NCI-H510A (cell line): ENCODE results near the gene SUPT20HL1.
"Not testable (repeated sequence)": the region's sequence is repeated elsewhere in the genome, so short reads cannot be mapped to it uniquely, and the experiment has no call there.

ENCODE experiments used
- DNase-seq: peaks from one replicate; lab custom pipeline; 2025; lab: John Stamatoyannopoulos, UW

Gene SUPT20HL1

DNA sequence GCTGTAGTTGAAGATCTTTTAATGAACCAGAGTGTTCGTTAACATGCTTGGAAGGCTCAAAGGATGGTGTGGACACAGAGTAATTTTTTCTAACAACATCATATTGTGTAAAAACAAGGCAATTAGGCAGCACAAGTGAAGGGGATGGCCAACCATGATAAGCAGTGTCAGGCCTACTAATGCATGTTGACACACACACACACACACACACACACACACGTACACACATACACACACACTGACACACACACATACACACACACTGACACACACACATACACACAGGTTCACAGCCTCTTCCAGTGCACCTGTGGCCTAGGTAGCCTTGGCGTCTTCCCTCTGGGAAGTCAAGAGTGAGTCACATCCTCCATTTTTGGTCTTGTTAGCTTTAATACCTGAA lies at the start of gene SUPT20HL1:
Gene SUPT20HL1, plus strand, starts transcription at position 368 of the 400 bp plus-strand sequence. CDS start 2,122 bp downstream, outside the sequence.
- no peak for DNase-seq

DNA sequence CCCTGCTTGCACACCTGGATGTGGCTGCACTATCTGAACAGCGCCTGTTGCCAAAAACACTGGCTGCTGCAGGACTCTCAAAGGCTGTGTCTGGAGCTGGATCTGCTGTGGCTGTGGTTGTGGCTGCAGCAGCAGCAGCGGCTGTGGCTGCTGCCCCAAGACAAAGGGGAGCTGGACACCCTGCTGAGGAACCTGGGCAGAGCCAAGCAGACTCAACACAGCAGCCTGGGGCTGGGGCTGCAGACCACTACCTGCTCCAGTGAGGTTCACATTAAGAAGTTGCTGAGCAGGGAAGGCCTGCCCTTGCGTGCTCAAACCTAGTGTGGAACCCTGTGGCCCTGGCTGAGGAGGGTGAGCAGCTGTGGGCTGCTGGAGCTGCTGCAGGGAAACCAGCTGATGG lies 49.5 kb upstream of the SUPT20HL1 start:
- DNase-seq = not testable (repeated sequence)

DNA sequence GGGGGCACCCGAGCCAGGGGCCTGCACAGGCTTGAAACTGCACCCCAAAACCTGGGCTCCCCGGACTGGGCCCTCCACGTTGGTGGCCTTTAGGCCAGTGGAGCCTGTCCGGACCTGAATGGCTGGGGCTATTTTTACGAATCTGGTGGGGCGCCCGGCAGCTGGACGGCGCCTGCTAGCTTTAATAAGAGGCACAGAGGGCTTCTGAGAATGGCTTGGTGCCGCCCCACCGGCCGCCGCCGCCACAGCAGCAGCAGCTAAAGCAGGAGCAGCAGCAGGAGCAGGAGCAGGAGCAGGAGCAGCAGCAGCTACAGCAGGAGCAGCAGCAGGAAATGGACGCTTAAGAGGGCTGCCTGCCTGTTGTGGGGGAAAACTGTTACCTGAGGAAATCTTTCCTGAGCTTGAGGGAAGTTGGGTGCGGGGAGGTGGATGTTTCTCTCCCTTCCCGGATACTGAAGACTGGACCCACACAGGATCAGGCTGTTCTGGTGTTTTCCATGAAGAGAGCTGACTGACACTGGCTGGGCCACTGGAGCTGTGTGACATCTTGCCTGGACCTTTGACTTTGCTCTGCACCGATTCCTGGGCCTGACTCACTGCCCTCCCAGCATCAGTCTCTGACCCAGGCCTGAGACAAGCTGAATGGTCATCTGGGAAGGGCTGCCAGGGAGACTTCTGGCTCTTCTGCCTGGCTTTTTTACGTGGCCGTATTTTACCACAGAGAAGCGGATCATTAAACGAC lies 48.8 kb upstream of the SUPT20HL1 start:
- not testable (repeated sequence) for DNase-seq

DNA sequence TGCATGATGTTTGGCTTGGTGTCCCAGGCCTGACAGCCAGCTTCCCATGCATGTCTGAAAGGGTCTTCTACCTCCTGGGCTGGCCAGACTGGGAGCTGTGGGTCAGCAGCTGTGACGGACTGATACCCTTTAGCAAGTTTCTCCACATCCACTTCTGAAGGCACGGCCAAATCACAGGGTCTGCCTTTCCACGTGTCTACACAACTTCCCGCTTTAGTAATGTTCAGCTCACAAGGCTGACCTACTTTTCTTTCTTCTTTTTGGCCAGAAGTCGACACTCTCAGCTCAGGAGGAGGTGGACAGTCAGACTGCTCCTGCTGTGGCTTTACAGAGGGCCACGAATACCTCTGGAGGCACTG lies 48.2 kb upstream of the SUPT20HL1 start:
- DNase-seq = not testable (repeated sequence)

DNA sequence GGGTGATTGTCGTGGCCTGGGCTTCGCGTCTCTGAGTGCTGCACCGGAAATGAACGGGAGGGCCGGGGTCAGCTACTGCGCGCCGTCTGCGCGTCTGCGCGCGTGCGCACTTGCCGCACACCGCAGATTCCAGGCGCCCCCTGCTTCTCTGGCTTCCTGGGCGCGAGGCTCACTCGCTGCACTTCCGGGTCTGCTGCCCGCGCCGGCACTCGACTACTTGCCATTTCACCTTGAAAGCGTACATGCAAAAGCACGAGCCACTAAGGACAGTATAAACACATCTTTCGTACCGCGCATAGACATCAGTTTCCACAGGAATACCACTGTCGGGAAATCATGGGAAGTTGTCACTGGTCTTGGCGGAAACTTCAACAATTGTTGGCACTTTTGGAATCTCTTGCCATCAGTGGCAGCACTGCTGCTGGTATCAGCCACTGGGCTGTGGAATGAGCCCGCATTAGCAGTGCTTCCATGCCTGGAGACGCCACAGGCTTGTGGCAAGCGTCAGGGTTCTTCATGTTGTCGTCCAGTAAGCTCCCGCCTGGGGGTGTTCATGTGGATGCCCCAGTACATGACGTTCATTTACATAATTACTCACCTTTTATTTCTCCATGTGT lies 46.3 kb upstream of the SUPT20HL1 start, which contains the start of gene SUPT20HL2:
Gene SUPT20HL2, minus strand, starts transcription at position 51 of the 617 bp plus-strand sequence. CDS start 754 bp downstream, outside the sequence.
- DNase-seq = no peak

DNA sequence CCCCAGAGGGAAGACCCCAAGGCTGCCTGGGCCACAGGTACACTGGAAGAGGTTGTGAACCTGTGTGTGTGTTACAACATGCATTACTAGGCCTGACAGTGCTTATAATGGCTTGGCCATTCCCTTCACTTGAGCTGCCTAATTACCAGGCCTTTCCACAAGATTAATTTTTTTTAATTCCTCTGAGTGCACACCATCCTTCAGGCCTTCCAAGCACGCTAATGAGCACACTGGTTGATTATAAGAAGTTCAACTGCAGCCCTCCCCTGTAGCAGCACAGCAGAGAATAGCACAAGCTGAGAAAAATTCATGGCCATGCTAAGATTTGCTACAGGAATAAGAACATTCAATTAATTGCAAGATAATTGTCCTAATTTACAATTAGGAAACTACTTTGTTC lies 44.3 kb upstream of the SUPT20HL1 start:
- no peak for DNase-seq

DNA sequence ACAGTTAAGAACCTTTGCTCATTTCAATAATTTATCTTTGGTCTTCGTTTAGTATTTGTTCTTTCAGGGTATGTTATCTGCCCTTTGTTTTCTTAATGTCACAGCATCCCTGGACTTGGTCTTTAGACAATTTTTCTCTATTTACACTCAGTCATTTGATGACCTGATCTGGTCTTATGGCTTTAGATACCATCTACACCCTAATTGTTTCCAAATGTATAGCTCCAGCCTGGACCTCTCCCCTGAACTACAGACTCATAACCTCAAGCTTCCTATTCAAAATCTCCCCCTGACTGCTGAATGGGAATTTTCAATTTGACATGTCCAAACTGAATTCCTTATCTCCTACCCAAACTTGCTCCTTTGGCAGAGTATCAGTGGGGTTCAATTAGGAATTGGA lies 42.9 kb upstream of the SUPT20HL1 start:
- DNase-seq = no peak

DNA sequence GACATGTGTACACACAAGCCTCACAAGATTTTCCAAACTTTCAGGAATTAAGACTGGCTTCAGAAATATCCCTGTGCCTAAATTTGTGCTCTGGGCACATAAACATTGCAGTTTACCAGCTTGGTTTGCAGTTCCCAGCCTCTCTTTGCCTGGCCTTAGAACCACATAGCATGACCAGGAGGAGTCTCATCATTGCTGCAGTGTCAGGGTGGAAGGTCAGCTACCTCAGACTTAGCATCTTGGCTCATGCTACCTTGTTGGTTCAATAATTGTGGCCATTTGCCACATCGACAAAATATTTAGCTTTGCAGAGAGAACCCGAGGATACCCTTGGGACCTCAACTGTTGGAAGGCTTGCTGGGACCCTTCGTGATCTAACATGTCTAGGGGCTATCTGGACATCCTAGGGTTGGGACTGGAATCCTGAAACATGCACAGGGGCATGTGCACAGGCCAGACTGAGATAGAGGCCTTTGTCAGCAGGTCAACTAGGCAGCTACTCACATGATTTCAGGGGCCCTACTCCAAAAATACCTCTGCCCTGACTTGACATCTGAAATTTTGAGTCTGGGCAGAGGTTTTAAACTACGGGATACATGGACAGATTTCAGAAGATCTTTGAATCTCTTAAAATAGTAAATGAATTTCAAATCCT lies 38.6 kb upstream of the SUPT20HL1 start:
- DNase-seq = no peak

DNA sequence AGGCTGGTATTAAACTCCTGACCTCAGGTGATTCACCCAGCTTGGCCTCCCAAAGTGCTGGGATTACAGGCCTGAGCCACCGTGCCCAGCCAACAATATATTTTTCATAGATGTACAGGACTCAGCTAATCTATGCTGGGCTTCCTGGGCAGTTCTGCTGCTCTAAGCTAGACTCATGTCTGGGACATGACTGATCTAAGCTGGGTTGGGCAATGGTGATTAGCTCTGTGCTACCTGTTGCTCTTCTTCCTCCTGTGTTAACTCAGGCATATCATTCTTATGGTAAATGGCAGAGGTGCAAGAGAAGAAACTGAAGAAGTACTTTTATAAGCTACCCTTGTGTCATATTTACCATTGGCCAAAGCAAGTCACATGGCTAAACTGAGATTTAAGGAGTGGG lies 35.2 kb upstream of the SUPT20HL1 start:
- no peak for DNase-seq

DNA sequence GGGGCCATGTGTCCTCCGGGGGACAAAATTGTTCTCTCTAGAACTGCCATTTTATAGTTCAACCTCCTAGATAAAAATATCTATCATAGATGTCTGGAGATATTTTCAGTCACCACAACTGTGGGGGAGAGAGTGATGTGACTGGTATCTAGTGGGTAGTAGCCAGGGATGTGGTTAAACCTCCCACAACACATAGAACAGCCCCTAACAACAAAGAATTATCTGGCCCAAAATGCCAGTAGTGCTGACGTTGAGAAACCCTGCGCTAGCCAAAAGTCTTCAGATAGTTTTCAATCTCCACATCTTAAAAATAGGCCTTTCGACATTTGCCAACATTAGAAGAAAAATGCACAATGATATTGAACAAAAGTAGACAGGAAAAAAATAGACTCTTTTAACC lies 27.6 kb upstream of the SUPT20HL1 start:
- DNase-seq = no peak

DNA sequence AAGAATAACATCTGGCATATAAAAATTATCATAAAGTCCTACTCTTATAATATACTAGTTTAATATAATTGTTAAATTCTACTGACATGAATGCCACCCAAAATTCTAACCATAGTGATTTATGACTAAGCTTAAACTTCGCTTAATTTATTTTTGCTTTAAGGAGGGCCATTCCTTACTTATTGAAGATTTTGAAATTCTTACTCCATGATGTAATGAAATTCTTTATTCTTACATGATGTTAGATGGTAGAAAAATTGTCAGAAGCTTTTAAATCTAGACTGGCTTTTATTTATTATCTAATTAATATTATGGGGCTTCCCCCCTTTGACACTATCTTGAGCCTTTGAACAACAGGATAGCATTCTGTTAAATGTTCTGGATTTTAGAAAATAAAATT lies 27.1 kb upstream of the SUPT20HL1 start:
- DNase-seq = no peak

DNA sequence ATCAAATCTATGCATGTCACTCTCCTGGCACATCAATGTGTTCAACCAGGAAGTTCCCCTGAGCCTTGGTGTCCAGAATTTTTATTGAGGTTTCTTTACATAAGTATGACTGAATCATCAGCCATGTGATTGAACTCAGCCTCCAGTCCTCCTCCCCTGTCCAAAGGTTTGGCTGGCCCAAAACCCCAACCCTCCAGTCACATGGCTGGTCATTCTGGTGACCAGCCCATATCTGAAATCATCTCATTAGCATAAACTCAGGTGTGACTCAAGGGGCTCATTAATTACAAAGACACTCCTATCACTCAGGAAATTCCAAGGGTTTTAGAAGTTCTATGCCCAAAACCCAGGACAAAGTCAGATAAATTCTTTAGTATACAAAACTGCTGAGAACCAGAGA lies 26.0 kb upstream of the SUPT20HL1 start:
- DNase-seq = no peak

DNA sequence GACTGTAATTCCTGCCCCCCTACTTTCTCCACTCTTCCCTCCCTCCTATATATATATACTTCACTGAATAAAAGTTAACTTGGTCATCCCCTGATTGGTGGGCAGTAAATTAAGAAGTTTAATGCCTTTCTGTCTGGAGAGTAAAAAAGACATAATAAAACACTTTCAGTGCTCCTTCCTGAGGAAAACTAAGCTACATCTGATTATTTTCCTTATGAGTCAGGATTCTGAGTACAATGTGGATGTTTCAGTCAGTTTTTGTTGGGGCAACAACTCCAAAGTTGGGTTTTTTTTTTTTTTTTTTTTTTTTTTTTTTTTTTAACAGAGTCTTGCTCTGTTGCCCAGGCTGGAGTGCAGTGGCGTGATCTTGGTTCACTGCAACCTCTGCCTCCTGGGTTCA lies 24.6 kb upstream of the SUPT20HL1 start:
- DNase-seq = no peak

DNA sequence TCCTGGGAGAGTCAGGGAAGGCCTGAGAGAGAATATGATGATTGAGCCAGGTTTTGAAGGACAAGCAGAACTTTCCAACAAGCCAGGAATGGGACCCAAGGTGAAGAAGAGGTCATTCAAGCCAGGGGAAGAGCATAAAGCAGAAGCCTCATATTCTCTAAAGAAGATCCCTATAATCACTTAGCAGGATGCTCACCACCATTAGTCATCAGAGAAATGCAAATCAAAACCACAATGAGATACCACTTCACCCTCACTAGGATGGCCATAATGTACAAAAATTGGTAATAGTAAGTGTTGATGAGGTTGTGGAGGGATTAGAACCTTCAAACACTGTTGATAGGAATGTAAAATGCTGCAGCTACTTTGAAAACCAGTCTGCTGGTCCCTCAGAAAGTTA lies 20.5 kb upstream of the SUPT20HL1 start:
- no peak for DNase-seq

DNA sequence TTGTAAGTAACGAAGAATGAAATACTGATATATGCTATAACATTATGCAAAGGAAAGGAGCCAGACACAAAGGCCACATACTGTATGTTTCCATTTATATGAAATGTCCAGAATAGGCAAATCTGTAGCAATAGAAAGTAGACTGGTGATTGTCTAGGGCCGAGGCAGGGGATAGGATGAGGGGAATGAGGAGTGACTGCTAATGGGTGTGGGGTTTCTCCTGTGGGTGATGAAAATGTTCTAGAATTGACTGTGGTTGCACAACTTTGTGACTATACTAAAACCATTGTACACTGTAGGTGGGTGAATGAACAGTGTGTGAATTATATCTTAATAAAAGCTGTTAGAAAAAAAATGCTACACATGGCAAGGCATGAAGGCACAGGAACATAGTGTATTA lies 19.9 kb upstream of the SUPT20HL1 start:
- no peak for DNase-seq

DNA sequence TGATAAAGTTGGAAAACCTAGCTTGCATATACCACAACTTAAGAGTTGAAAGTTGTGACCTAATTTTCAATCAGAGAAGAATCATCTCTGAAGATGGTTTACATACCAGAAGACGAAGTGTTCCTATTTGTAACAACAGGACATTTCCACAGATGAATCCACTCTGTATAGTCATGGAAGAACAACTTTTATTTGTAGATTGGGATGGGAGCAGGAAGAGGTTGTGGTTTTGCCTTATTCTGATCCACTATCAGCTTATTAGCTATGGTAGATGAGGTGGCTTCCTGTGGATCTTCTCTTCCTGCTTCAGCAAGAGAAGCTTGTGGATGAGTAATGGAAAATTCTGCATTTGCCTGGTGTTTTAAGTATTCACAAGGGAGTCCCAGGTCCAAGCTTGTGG lies 18.6 kb upstream of the SUPT20HL1 start:
- DNase-seq = no peak

DNA sequence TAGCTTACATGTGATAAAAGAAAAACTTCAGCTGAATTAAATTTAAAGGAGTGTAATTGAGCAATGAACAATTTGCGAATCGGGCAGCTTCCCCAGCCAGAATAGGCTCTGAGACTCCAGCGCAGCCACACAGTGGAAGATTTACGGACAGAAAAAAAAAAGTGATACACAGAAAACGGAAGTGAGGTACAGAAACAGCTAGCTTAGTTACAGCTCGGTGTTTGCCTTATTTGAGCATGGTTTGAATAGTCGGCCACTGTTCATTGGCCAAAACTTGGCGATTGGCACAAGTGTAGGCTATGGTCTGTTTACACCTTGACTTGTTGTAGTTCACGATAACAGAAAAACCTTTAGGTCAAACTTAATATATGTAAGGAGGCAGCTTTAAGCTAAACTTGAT lies 16.7 kb upstream of the SUPT20HL1 start:
- DNase-seq = no peak

DNA sequence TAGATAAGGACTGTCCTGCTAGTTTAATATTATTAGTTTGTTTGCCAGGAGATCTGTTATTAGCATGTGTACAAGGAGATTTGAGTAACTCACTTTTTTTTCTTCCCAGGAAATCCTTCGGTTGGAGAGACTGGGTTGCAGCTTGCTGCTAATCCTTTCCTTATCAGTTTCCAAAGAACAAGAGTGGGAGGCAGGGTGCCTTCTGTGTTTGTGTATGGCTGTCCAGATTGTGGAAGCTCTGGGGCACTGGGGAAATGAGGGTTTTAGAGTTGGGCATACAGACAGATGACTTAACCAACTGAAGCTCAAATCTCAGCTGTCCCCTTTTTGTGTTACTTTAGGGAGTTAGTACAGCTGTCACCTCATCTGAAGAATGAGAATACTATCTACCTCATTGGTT lies 12.6 kb upstream of the SUPT20HL1 start:
- no peak for DNase-seq

DNA sequence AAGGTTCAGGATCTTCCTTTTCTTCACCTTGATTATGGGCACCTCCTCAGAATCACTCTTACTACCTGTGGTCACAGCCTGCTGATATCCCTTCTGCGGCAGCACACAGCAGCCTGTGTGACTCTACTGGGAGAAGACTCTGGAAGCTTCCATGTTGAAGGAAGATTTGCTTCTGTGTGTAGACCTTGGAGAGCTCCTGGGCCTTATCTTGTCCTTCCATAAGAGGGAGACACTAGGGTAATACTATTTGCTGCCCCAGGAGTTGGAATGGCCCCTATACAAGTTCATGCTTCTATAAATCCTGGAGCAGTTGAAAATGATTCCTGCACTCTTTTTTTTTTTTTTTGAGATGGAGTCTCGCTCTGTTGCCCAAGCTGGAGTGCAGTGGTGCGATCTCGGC lies 10.2 kb upstream of the SUPT20HL1 start:
- no peak for DNase-seq

DNA sequence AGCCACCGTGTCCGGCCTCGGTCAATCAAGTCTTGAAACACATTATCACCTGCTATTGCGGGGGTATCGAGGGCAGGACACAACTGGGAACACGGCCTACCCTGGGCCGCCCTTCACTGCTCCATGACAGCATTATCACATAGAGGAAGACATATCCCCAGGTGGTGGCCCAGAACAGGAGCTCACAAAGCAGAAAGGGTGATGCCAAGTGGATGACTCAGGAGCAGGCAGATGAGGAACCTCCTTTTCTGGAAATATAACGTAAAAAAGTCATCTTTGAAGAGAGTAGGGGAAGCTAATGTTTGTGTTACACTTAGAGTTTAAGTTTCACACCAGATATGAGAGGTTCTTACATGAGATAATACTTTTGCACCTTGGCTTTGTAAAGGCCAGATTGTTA lies 5.3 kb upstream of the SUPT20HL1 start:
- DNase-seq = no peak

DNA sequence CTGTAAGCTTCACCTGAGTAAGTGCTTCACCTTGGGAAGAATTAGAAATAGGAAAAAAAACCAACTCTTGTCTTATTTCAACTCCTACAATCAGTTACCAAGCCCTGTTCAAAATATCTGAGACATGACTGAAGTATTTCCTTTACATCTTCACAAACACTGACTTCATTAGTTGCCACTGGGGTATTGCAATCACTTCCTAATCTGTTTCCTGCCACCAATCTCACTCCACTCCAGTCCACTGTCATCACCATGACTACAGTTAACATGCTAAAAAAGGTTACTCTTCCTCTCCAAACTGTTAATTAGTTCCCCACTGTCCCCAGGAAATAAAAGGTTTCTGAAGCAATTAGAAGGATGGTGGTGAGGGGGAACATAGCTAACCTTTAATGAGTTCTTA lies 3.3 kb upstream of the SUPT20HL1 start:
- no peak for DNase-seq

DNA sequence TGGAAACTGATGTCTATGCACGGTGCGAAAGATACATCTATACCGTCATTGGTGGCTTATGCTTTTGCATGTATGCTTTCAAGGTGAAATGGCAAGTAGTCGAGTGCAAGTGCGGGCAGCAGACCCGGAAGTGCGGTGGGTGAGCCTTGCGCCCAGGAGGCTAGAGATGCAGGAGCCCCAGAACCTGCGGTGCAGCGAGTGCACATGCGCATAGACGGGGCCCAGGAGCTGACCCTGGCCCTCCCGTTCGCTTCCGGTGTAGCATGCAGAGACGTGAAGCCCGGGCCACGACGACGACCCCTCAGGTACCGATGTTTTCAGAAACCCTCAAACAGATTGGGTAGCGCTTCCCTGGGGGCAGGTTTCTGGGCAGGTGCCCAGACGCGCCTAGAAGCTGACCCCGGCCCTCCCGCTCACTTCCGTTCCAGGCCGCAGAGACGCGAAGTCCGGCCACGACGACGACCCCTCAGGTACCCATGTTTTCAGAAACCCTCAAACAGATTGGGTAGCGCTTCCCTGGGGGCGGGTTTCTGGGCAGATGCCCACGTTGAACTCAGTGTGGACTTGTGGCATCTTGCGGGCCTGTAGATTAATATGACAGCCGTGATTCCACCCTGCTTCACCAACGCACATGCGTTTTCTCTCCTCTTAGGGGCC lies 1.8 kb downstream of the SUPT20HL1 start:
- not testable (repeated sequence) for DNase-seq
